Neural cell (in vitro differentiated cells): ENCODE results near the gene TMEM30A. TPM values are rescaled to one million over a fixed set of nuclear protein-coding genes. Genes with fewer than 3 reads are reported as not detected.

Source experiments
- H2AFZ ChIP-seq: fragments of 200-600, 300-800 bp; sonication (generic), shearing (Covaris generic); 2 replicates; pipeline ENCODE4 v1.6.0; 2014; ENCODE audit warnings: low read depth, mild to moderate bottlenecking, antibody characterized with exemption, low read length, moderate library complexity
- H3F3A ChIP-seq: fragments of 200-600 bp; shearing (Covaris generic); 2 replicates; pipeline ENCODE4 v1.6.1; 2016; ENCODE audit warnings: mild to moderate bottlenecking, moderate library complexity, mixed read lengths, antibody characterized with exemption, low read length; ENCODE audit not compliant: insufficient read depth, poor library complexity, severe bottlenecking
- H3K27ac ChIP-seq: fragments of 200-600, 300-800 bp; sonication (generic), shearing (Covaris generic); 2 replicates; pipeline ENCODE4 v1.5.1; 2014; ENCODE audit warnings: mild to moderate bottlenecking, low read length, moderate library complexity
- H3K27me3 ChIP-seq: fragments of 300-800, 200-600 bp; sonication (generic), shearing (Covaris generic); 2 replicates; pipeline ENCODE4 v1.6.0; 2014; ENCODE audit warnings: mild to moderate bottlenecking, low read depth, low read length, moderate library complexity; ENCODE audit not compliant: insufficient read depth
- H3K36me3 ChIP-seq: fragments of 300-800, 200-600 bp; sonication (generic), shearing (Covaris generic); 2 replicates; pipeline ENCODE4 v1.5.1; 2014; ENCODE audit warnings: mild to moderate bottlenecking, antibody characterized with exemption, low read length, moderate library complexity; ENCODE audit not compliant: insufficient read depth
- H3K4me2 ChIP-seq: fragments of 300-800, 200-600 bp; sonication (generic), shearing (Covaris generic); 2 replicates; pipeline ENCODE4 v1.6.0; 2014; ENCODE audit warnings: mild to moderate bottlenecking, low read length
- H3K4me3 ChIP-seq: fragments of 300-800, 200-600 bp; sonication (generic), shearing (Covaris generic); 2 replicates; pipeline ENCODE4 v1.5.1; 2014; ENCODE audit warnings: mild to moderate bottlenecking, low read length, moderate library complexity
- H3K79me2 ChIP-seq: fragments of 200-600 bp; shearing (Covaris generic); replicated peaks from 2 replicates; pipeline ENCODE4 v1.6.0; 2014; ENCODE audit warnings: mild to moderate bottlenecking, low read length, moderate library complexity; ENCODE audit not compliant: insufficient read depth
- H3K9ac ChIP-seq: fragments of 300-800, 200-600 bp; sonication (generic), shearing (Covaris generic); 2 replicates; pipeline ENCODE4 v1.6.1; 2016; ENCODE audit warnings: mild to moderate bottlenecking, low read length, mixed read lengths
- H3K9me2 ChIP-seq: fragments of 200-600 bp; shearing (Covaris generic); 2 replicates; pipeline ENCODE4 v1.6.1; 2016; ENCODE audit warnings: mild to moderate bottlenecking, low read length, mixed read lengths; ENCODE audit not compliant: insufficient read depth
- H3K9me3 ChIP-seq: fragments of 200-600, 300-800 bp; sonication (generic), shearing (Covaris generic); 2 replicates; pipeline ENCODE4 v1.6.1; 2016; ENCODE audit warnings: mild to moderate bottlenecking, mixed run types, low read length, moderate library complexity, mixed read lengths
- H4K20me1 ChIP-seq: fragments of 200-600 bp; shearing (Covaris generic); 2 replicates; pipeline ENCODE4 v1.6.1; 2016; ENCODE audit warnings: mild to moderate bottlenecking, mixed run types; ENCODE audit not compliant: insufficient read depth
- CTCF ChIP-seq: fragments of 450-650 bp; IDR thresholded peaks from 2 replicates; pipeline ENCODE4 v1.5.1; 2014; ENCODE audit warnings: antibody characterized with exemption, mild to moderate bottlenecking, moderate library complexity; ENCODE audit not compliant: poor library complexity, severe bottlenecking
- EP300 ChIP-seq: fragments of 450-650 bp; conservative IDR thresholded peaks from 2 replicates; pipeline ENCODE4 v1.6.1; 2014; ENCODE audit warnings: antibody characterized with exemption, mild to moderate bottlenecking, moderate library complexity; ENCODE audit not compliant: poor library complexity, severe bottlenecking
- EZH2 ChIP-seq: fragments of 200-600, 300-800 bp; shearing (Covaris generic), sonication (generic); IDR thresholded peaks from 2 replicates; pipeline ENCODE4 v1.6.1; 2014; ENCODE audit warnings: antibody characterized with exemption, low read length, borderline replicate concordance, mild to moderate bottlenecking; ENCODE audit not compliant: insufficient read depth, poor library complexity, severe bottlenecking
- MXI1 ChIP-seq: fragments of 450-650 bp; conservative IDR thresholded peaks from 2 replicates; pipeline ENCODE4 v1.6.1; 2014; ENCODE audit warnings: antibody characterized with exemption, mild to moderate bottlenecking; ENCODE audit not compliant: poor library complexity, severe bottlenecking
- POLR2AphosphoS5 ChIP-seq: IDR thresholded peaks from 2 replicates; pipeline ENCODE4 v1.6.1; 2012
- RAD21 ChIP-seq: fragments of 450-650 bp; conservative IDR thresholded peaks from 2 replicates; pipeline ENCODE4 v1.6.1; 2014; ENCODE audit warnings: antibody characterized with exemption, mild to moderate bottlenecking, moderate library complexity
- SMC3 ChIP-seq: fragments of 450-650 bp; conservative IDR thresholded peaks from 2 replicates; pipeline ENCODE4 v1.6.1; 2014; ENCODE audit warnings: antibody characterized with exemption, mild to moderate bottlenecking, moderate library complexity; ENCODE audit not compliant: poor library complexity
- TAF1 ChIP-seq: IDR thresholded peaks from 2 replicates; pipeline ENCODE4 v1.6.1; 2012; ENCODE audit warnings: low read depth
- polyA plus RNA-seq: library from polyadenylated mRNA; depleted of rRNA; stranded (reverse); fragments of >200 nt; gene quantifications from 2 replicates; pipeline ENCODE4 v1.2.3, GENCODE V29; 2014
- TF ChIP-seq, protein P1 (sequence below): IDR thresholded peaks from 2 replicates; pipeline ENCODE4 v1.6.1; 2012; ENCODE audit warnings: borderline replicate concordance

Gene TMEM30A
- polyA plus RNA-seq, 1 donor from 2014 or later, result 110 TPM

DNA sequence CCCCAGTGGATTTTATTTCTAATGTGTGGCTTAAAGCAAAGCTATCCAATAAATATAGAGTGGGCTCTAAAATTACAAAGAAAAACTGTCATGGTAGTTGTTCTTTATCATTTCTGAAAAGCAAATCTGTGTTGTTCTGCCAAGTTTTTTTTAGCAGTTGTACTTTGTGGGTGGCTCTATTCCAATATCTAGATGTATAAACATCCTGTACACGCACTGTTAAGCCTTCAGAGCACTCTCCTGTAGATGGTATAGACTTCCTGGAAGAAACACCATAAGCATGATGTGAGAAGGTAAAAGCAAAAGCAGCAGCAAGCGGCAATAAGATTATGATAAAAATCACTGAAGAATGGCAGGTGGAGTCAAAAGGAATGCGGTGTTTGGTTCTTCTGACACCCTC, 21.5 kb upstream of the TMEM30A start:
- no peaks in the 10 kb centered on the region for H3K79me2 ChIP-seq
- no peak overlapping the region for H3K4me2 ChIP-seq
- H3F3A ChIP-seq, result no peaks in the 10 kb centered on the region
- H3K9ac ChIP-seq, result no peak overlapping the region
- TF ChIP-seq MXI1 (no peak), RAD21 (no peak), EZH2 (no peak), POLR2AphosphoS5 (no peak), EP300 (no peak), TAF1 (no peak), CTCF (no peak), SMC3 (no peak)
- TF ChIP-seq, protein P1, sequence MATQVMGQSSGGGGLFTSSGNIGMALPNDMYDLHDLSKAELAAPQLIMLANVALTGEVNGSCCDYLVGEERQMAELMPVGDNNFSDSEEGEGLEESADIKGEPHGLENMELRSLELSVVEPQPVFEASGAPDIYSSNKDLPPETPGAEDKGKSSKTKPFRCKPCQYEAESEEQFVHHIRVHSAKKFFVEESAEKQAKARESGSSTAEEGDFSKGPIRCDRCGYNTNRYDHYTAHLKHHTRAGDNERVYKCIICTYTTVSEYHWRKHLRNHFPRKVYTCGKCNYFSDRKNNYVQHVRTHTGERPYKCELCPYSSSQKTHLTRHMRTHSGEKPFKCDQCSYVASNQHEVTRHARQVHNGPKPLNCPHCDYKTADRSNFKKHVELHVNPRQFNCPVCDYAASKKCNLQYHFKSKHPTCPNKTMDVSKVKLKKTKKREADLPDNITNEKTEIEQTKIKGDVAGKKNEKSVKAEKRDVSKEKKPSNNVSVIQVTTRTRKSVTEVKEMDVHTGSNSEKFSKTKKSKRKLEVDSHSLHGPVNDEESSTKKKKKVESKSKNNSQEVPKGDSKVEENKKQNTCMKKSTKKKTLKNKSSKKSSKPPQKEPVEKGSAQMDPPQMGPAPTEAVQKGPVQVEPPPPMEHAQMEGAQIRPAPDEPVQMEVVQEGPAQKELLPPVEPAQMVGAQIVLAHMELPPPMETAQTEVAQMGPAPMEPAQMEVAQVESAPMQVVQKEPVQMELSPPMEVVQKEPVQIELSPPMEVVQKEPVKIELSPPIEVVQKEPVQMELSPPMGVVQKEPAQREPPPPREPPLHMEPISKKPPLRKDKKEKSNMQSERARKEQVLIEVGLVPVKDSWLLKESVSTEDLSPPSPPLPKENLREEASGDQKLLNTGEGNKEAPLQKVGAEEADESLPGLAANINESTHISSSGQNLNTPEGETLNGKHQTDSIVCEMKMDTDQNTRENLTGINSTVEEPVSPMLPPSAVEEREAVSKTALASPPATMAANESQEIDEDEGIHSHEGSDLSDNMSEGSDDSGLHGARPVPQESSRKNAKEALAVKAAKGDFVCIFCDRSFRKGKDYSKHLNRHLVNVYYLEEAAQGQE, result no peak
- H3K9me3 ChIP-seq, result no peaks in the 10 kb centered on the region
- H3K27me3 ChIP-seq, result no peaks in the 10 kb centered on the region
- H3K9me2 ChIP-seq, result no peaks in the 10 kb centered on the region
- H3K27ac ChIP-seq, result no peak overlapping the region
- no peak overlapping the region for H2AFZ ChIP-seq
- H4K20me1 ChIP-seq, result no peaks in the 10 kb centered on the region
- no peak overlapping the region for H3K4me3 ChIP-seq
- no peaks in the 10 kb centered on the region for H3K36me3 ChIP-seq

- Histone ChIP-seq H3K9me3 (no peaks in the 10 kb centered on the region), H3K4me3 (no peak overlapping the region), H3K9me2 (no peaks in the 10 kb centered on the region), H3K36me3 (no peaks in the 10 kb centered on the region), H3K4me2 (no peak overlapping the region), H2AFZ (no peak overlapping the region), H3K79me2 (no peaks in the 10 kb centered on the region), H3K9ac (no peak overlapping the region), H3K27ac (no peak overlapping the region), H3K27me3 (no peaks in the 10 kb centered on the region), H3F3A (no peaks in the 10 kb centered on the region), H4K20me1 (no peaks in the 10 kb centered on the region)
- TF ChIP-seq TAF1, result no peak
- TF ChIP-seq CTCF, result no peak
- TF ChIP-seq RAD21, result no peak
- TF ChIP-seq, protein P1, result no peak
- TF ChIP-seq POLR2AphosphoS5, result no peak
- TF ChIP-seq SMC3, result no peak
Measured at GRCh38 chr6:75305573-75305972, 21.0 kb upstream of the TMEM30A start.
